Tibial nerve (tissue), 4 donors: ENCODE data around the gene TRPT1.

ENCODE experiments used
- CTCF ChIP-seq, 5 experiments: fragments of 200-600 bp in 3 of 5; fragments of 450-650 bp in 2 of 5; sonication (generic) in 3 of 5; IDR thresholded peaks; one replicate each; pipeline ENCODE4 v1.5.1; 2016 to 2019; ENCODE audit warnings: antibody characterized with exemption in 5 of 5, mild to moderate bottlenecking in 3 of 5, moderate library complexity in 2 of 5
- EP300 ChIP-seq, 2 donors: sonication (generic); formaldehyde crosslinking; IDR thresholded peaks; one replicate each; pipeline ENCODE4 v1.6.1; 2017; ENCODE audit warnings: antibody characterized with exemption in 2 of 2, mild to moderate bottlenecking in 1 of 2
- POLR2A ChIP-seq, 2 donors: fragments of 450-650 bp; IDR thresholded peaks; one replicate each; pipeline ENCODE4 v1.6.1; 2017; ENCODE audit warnings: antibody characterized with exemption in 2 of 2, mild to moderate bottlenecking in 2 of 2, moderate library complexity in 2 of 2

DNA sequence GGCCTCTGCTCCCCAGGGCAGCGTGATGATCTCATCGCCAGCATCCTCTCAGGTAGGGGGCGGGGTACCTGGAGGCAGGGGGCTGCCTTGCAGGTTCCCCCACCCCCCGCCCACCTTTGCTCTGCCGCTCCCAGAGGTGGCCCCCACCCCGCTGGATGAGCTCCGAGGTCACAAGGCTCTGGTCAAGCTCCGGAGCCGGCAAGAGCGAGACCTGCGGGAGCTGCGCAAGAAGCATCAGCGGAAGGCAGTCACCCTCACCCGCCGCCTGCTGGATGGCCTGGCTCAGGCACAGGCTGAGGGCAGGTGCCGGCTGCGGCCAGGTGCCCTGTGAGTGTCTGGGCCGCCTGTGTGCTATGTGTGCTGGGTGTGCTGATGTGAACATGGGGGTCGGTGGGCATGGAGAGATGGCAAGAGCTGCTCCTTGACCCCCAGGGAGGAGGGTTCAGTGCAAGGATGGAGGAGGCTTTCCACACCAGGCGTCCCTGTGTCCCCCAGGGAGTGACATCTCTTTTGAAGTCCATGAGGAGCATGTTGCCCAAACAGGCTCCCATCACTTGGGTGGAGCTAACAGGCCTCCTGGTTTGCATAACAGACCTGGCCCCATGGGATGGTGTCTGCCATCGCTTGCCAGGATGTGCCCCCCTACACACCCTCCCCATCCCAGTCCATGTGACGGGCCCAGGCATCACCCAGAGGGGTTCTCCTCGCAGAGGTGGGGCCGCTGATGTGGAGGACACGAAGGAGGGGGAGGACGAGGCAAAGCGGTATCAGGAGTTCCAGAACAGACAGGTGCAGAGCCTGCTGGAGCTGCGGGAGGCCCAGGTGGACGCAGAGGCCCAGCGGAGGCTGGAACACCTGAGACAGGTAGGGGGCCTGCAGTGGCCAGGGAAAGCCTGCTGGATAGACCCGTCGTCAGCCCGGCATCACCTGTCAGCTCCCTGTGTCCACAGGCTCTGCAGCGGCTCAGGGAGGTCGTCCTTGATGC lies 39.5 kb upstream of the TRPT1 start:
- TF ChIP-seq CTCF (IDR thresholded peaks at IDR 0.05), result no peak
- no peak for TF ChIP-seq POLR2A (IDR thresholded peaks at IDR 0.05)
- TF ChIP-seq EP300 (IDR thresholded peaks at IDR 0.05), result no peak
